ENCODE data around the gene HYOU1.
A peak's percentile ranks its signal among the peaks of the same experiment; 100 is the strongest.
"Not testable (repeated sequence)": the region's sequence is repeated elsewhere in the genome, so short reads cannot be mapped to it uniquely, and the experiment has no call there.

Gene HYOU1

GRCh38 chr11:119042927-119043326, 14.1 kb downstream of the HYOU1 start:
- no peak for DNase-seq

GRCh38 chr11:119041821-119042514, 15.0 kb downstream of the HYOU1 start:
- DNase-seq: no peak

GRCh38 chr11:119039471-119039870, 17.5 kb downstream of the HYOU1 start:
- not testable (repeated sequence) for DNase-seq

- DNase-seq: no peak
These were observed 18.1 kb downstream of the HYOU1 start for GRCh38 chr11:119038884-119039283.

GRCh38 chr11:119034813-119035212, 22.2 kb downstream of the HYOU1 start:
- DNase-seq: no peak

- DNase-seq: not testable (repeated sequence)
These were observed 23.6 kb downstream of the HYOU1 start for GRCh38 chr11:119033421-119033820.

- DNase-seq: no peak
These were observed 25.1 kb downstream of the HYOU1 start for GRCh38 chr11:119031912-119032280.

GRCh38 chr11:119030329-119031047, 26.5 kb downstream of the HYOU1 start, which contains the start of gene SLC37A4:
Gene SLC37A4 (minus strand): TSS chr11:119030877.
- peak; percentile 98 for DNase-seq

GRCh38 chr11:119030029-119030328, 27.0 kb downstream of the HYOU1 start:
- DNase-seq: no peak

- peak; percentile 46 for DNase-seq
These were observed 27.5 kb downstream of the HYOU1 start for GRCh38 chr11:119029340-119030028.

GRCh38 chr11:119029069-119029339, 28.0 kb downstream of the HYOU1 start:
- DNase-seq: no peak

- no peak for DNase-seq
These were observed 28.5 kb downstream of the HYOU1 start for GRCh38 chr11:119028346-119029068.

- DNase-seq: no peak
These were observed 29.3 kb downstream of the HYOU1 start for GRCh38 chr11:119027561-119028345.

- no peak for DNase-seq
These were observed 30.0 kb downstream of the HYOU1 start for GRCh38 chr11:119026970-119027369.

- DNase-seq: no peak
These were observed 30.8 kb downstream of the HYOU1 start for GRCh38 chr11:119025978-119026766.

GRCh38 chr11:119025541-119025940, 31.5 kb downstream of the HYOU1 start:
- no peak for DNase-seq

GRCh38 chr11:119025099-119025473, 31.9 kb downstream of the HYOU1 start:
- DNase-seq: no peak

- no peak for DNase-seq
These were observed 32.4 kb downstream of the HYOU1 start for GRCh38 chr11:119024430-119025098.

- DNase-seq: no peak
These were observed 33.3 kb downstream of the HYOU1 start for GRCh38 chr11:119023741-119024140.

GRCh38 chr11:119021631-119022030, 35.4 kb downstream of the HYOU1 start:
- DNase-seq: no peak

- no peak for DNase-seq
These were observed 37.0 kb downstream of the HYOU1 start for GRCh38 chr11:119019996-119020395.
